DMS 273 (cell line): ENCODE data around the gene MXD1.

Source experiments
- DNase-seq: peaks from one replicate; lab custom pipeline; 2025; ENCODE audit not compliant: unreplicated experiment; lab: John Stamatoyannopoulos, UW

The MXD1 gene

DNA sequence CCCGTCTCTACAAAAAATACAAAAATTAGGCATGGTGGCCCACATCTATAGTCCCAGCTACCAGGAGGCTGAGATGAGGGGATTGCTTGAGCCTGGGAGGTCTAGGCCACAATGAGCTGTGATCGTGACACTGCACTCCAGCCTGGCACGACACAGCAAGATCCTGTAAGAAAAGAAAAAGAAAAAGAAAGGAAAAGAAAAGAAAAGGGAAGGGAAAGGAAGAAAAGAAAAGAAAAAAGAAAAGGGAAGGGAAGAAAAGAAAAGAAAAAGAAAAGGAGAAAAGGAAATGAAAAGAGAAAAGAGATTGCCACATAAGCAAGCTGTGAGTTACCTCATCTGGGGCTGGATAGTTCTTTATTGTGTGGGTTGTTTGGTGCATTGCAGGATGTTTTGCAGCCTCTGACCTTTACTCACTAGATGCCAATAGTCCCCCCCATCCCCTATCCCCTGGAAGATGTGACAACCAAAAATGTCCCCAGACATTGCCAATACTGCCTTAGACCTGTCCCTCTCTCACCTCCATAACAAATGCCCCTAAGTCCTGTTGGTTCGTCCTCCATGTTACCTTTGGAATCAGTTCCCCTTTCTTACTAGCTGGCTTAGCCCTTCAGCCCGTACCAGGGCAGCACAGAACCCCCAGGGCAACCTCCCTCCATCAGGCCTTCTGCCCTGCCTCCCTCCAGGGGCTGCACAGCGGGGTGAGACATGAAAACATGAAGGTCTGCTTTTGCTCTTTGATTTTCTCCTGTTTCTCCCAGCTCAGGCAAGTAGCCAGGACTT lies 37.6 kb downstream of the MXD1 start:
- DNase-seq = no peak

GRCh38 chr2:69954084-69954483 lies 39.2 kb downstream of the MXD1 start:
- DNase-seq = no peak

GRCh38 chr2:69955029-69955428 lies 40.1 kb downstream of the MXD1 start:
- DNase-seq = peak; percentile 8

DNA sequence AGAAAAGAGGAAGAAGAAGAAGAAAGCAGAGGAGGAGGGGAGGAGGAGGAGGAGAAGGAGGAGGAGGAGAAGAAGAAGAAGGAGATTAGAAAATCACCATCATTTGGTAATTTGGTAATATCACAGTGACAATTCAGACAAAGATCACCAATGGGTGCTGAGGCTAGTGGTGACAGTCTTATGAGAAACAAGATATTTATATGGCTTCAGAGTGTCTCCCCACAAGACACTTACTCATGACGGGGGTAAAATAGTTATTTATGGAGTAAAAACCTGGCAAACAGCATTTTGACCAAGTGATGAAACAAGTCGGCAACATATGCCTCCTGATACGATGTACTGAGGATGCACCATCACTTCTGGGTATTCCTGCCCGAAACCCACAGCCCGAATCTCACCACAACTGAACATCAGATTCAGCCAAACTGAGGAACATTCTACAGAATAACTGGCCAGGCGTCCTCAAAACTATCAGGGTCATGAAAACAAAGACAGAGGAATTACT lies 41.6 kb downstream of the MXD1 start:
- DNase-seq = no peak

GRCh38 chr2:69957965-69958364 lies 43.1 kb downstream of the MXD1 start:
- DNase-seq = peak; percentile 28

- DNase-seq = no peak
These were observed 43.6 kb downstream of the MXD1 start for GRCh38 chr2:69958480-69958879.

DNA sequence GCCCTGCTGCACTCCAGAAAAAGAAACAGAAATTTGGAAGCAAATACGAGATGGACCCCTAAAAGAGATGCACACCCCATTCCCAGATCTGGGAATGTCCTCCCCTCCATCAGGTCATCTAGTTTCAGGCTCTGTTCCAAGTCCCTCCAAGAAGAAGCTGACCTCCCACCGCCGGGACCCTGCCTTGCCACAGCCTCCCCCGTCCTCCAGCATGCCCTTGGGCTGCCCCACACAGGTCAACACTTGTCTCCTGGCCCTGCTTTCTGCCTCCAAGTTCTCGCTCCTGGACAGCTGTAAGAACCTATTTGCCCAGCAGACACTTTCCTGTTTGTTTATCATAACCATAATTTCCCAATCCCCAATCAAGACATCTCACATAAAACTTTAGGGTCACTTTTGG lies 44.5 kb downstream of the MXD1 start:
- DNase-seq = no peak

DNA sequence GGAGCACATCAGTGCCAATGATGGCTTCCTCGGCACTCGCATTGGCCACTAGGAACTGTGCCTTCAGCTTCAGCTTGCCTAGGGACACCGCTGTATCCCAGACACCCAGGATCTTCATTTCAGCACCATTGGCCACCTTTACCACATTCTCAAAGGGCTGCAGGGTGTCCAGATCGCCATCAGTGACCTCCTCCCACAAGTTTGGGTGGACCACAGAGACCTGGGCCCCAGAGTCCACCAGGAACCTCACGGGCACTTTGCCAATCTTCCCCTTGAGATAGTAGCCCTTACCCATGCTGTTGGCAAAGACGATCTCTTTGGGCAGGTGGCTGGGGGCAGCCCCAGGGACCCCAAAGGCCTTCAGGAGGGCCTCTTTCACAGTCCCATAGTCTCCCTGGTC lies 45.9 kb downstream of the MXD1 start:
- no peak for DNase-seq

GRCh38 chr2:69961496-69961895 lies 46.6 kb downstream of the MXD1 start, which contains the start of gene ASPRV1:
Gene ASPRV1, minus strand, starts transcription at chr2:69961631. Its CDS starts 195 bp downstream, at chr2:69961436.
- no peak for DNase-seq

DNA sequence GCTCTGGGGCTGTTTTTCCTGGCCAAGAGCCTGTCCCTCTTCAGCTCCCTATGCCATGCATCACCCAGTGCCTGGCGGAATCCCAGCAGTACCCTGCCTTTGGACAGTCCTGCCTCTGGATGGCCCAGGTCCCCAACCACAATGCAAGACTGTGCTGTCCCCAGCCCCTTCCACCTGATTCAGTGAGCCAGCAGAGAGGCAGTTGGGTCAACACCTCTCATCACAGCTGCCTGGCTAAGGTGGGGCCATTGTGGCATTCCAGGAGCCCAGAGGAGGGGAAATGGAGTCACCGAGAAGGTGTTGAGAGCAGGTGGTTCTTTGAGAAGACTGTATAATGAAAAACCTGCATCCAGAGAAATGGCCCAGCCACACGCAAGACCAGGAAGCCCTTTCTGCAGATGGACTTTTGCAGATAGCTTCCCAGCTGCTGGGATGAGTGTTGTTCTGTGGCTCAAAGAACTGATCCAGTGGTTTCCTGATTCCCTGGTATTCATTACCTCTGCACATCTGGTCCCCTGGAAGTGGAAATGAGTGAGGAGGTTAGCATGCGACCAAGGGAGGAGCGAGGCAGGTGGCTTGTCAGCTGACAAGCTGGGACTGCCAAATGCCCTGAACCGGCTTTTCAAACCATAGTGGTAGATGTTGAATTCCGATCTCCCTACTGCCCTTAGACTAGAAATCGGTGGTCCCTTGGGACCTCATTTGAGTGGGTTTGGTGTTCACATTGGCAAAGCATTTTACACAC lies 48.2 kb downstream of the MXD1 start:
- DNase-seq = no peak

DNA sequence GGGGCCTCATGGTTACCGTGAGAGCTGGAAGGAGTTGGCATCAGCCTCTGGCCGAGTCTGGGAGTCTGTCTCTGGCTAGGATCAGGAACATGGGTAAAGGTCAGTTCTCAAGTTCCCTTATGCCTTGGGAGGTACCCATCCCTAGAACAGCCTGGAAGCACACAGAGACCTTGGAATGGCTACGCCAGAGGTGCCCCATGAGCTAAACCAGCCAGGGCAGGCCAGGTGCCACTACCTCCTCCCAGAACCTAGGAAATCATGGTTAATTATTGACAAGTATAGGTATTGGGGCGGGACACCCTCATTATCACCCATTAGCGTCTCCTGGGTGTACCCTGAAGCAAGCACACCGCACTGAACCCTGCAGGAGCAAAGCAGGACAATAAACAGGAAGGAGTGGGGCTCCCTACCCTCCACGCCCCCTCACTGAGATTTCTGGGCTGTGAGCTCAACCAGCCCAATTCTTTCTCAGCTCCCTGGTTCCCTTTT lies 49.5 kb downstream of the MXD1 start:
- DNase-seq = no peak

DNA sequence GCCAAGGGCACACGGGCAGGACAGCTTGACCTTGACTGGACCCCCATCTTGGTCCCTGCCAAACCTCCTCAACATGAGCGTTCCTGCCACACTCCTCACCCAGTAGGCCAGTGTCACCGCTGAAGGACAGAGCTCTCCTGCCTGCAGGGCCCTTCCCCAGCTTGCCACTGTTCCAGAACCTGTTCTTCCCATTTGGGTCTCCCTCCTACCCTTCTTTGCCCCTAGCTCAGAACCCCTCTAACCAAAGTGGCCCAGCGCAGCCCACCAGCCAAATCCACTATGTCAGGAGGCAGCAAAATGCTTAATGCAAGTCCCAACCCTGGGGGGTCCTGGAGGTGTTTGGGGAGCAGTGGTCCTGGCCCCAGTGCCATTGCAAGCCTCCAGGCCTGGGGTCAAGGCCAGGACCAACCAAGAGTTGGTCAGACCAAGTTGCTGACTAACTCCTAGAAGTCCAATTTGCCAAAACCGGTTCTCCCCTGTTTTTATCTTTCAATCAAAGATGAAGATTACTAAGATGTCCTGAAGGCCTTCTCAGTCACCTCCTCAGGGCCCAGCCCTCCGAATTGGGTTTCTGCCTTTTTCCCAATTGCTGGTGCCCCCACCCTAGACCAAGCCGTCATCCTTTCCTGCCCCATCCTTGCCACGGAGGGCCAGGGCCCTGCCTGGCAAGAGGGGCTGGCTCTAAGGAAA lies 51.0 kb downstream of the MXD1 start:
- DNase-seq = no peak

DNA sequence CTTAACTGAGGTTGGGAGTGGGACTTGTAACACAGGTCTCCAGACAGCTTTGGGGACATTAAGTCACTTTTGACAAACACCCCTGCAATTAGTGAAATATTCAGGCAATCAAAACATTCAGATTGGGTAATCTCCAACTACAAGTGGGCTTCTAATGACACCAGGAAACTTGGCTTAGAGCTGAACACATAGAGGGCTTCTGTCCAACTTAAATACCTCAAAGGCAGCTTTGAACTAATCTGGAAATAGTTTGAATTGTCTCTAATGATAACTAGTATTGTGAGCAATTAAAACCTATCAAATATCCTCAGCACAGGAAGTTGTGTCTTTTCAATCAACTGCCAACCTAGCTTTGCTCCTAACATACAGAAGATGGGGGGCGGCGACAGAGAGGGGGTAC lies 51.6 kb downstream of the MXD1 start:
- no peak for DNase-seq

DNA sequence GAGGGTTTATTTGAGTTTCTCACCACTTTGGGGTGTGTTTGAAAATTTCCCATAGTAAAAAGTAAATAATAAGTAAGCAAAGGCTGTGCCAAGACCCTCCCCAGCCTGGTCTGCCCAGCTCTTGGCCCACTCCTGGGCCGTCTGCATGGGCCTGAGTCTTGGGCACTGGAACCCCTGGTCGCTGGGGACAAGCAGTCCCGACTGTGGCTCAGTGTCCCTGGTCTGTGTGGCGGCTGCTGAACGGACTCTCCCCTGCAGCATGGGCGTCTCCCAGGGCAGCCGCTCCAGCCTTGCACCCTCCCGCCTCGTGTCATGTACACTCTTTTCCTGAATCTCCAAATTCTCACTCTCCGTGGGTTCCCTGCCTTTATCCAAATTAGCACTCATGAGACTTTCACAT lies 53.7 kb downstream of the MXD1 start:
- no peak for DNase-seq

DNA sequence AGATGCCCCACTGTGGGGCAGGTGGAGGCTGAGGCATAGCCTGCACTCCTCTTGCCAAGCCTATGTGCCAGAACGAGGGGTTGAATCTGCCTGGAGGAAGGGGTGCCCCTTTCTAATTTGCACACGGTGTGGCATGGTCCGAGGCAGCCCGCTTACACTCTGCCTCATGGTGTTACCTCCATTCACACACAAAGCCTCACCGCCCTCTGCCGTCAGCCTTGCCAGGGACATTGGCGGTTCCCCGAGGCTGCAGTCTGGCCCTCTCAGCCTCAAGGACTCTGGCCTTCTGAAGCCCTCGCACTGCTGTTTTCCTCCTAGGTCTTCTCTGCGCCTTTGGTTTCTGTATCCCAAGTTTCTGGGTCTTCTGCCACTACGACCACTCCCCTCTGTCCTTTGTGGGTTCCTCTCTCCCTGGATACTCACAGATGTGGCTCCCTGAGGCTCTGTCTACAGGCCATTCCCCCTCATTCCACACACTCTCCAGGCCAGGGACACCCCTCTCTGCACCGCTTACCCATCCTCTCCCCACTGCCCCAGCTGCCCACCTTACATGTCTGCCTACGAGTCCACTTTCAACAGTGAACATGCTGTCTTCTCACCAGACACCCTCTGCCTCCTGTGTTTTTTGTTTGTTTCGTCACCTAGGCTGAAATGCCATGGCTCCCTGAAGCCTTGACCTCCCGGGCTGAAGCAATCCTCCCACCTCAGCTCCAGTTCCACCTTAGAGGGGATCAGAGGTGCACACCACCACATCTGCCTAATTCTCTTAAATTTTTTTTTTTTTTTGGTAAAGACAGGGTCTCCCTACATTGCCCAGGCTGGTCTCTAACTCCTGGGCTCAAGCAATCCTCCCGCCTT lies 54.4 kb downstream of the MXD1 start:
- DNase-seq = no peak

DNA sequence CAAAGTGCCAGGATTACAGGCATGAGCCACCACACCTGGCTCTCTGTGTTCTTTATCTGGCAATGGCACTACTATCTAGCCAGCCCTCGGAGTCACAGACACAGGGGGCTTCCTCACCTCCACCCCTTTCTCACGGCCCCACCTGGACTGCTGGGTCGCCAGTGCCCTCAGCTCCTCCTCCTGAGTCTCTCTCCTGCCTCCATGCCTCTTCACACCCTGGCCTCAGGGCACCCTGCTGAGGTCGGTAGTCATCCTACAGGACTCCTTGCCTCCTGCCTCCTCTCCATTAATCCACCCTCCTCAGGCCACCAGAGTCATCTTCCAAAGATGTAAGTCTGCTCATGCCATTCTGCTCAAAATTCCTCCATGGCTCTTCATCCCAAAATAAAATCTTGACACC lies 55.1 kb downstream of the MXD1 start:
- no peak for DNase-seq

DNA sequence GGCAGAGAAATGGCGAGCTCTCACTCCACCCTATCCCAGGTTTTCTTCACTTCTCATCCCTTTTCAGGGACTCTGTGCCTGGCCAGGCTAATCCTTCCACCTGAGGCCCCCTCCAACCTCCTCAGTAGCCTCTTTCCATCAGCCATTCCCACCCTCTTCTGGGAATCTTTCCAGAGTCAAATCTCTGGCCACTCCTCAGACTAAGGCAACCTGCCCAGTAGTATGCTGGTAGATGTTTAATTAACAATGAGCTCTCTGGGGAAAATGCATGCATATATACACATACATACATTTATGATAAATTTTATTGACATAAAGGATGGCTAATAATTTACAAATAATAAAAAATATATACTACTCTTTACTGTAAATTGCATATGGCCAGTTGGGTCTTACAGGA lies 57.9 kb downstream of the MXD1 start:
- DNase-seq = no peak

- DNase-seq = no peak
These were observed 58.4 kb downstream of the MXD1 start for GRCh38 chr2:69973335-69973735.

DNA sequence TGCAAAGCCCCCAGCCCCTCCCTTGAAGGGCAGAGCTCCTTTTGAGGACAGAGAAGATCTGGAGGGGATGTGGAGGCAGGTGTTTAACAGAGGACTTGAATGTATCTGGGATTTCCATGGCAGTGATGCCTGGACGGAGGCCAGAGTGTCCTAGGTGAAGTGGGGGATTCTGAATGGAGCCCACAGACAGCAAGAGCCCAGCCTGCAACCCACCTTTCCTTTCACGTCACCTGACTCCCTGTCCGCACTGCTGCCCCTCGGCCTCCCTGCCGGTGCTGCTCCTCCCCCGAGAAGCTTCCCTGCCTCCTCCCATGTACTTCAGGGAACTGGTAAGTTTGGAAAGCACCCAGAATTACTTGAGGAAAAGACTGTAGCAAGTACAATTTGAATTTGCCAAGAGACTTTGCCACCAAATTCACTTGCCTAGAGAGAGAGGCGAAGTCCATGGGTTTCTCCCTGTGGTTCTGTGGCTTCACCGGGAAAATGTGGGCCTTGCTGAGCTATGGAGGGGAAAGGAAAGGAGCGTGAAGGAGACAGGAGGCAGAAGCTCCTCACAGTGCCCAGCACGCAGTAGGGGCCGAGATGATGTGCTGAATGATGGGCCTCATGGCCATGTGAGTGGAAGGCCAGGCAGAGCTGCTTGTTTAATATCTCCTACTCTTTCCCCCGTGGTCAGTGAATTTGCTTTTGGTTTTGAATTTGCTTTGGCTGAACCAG lies 60.4 kb downstream of the MXD1 start:
- DNase-seq = no peak

DNA sequence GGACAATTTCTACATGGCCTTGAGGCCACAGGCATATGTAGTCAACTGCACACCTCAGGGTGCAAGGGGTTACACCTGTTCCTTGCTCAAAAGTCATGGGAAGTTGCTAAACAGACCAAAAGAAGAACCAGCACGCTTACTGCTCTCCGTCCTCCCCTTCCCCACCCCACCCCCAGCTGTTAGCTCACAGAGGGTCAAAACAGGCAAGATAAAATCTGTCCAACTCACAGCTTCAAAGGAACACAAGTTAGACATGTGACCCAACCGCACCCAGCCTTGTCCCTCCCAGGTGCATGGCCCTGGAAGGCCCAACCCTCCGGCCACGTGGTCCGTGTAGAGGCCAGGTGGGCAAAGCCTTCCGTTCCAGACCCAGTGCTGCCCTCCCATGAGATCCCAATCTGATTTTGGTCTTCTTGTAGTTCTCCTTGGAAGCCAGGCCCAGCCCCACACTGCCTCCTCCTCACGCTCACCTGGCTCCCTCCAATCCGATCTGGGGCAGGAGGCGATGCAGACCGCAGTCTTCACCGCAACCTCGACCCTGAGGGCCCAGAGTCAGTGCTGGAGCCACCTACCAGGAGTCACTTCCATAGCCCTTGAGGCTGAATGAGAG lies 61.0 kb downstream of the MXD1 start:
- DNase-seq = no peak
